ENCODE data around the gene RIC1. TPM values are rescaled to one million over a fixed set of nuclear protein-coding genes. Genes with fewer than 3 reads are reported as not detected.
"Not testable (repeated sequence)": the region's sequence is repeated elsewhere in the genome, so short reads cannot be mapped to it uniquely, and the experiment has no call there.

Gene RIC1
- total and polyA plus RNA-seq, 11 donors = 2.4 to 14.4 (median 8.7) TPM

DNA sequence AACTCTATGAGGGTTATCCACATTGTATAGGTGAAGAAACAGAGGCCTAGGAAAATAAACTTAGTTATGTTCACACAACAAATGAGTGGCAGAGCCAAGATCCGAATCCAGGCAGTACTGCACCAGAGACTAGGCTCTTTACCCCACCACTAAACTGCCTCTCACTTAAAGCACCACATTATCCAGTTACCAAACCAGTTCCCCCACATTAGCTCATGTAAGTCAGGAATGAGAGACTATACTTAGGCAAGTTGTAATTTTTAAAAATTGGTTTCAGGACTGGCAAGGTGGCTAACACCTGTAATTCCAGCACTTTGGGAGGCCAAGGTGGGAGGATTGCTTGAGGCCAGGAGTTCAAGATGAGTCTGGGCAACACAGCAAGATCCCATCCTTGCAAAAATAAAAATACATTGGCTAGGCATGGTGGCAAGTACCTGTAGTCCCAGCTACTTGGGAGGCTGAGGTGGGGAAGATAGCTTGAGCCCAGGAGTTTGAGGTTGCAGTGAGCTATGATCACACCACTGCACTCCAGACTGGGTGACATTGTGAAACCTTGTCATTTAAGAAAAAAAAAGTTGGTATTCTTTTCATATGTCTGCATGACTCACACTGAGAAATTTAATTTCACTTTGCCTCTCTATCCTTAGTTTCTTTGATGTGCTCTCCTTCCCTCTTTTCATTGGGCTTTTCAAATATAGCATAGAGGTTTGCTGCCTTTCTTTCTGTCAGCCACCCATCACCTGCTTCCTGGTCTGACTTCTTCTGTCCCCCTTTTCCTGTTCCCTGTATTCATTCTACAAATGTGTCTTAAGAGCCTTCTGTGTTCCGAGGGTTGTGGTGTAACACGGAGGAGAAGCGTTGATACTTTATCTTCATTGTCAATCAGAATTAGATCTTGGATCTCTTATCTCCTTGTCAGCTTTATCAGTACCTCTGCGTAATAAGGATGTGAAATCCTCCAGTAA lies 139.3 kb downstream of the RIC1 start:
- ATAC-seq (no peak), DNase-seq (no peak)
- no peak overlapping the region for H3K4me3 ChIP-seq
- H3K36me3 ChIP-seq = peaks cover 0 to 100% (median 100%) of the 10 kb centered on the region in 9 donors
- no peaks in the 10 kb centered on the region for H3K4me1 ChIP-seq
- 85 to 92% (median 91%) methylated on average over 5 of the region's 5 CpGs for WGBS, 4 donors
- no peak for TF ChIP-seq POLR2A (IDR thresholded peaks at IDR 0.05)
- TF ChIP-seq, protein P1, sequence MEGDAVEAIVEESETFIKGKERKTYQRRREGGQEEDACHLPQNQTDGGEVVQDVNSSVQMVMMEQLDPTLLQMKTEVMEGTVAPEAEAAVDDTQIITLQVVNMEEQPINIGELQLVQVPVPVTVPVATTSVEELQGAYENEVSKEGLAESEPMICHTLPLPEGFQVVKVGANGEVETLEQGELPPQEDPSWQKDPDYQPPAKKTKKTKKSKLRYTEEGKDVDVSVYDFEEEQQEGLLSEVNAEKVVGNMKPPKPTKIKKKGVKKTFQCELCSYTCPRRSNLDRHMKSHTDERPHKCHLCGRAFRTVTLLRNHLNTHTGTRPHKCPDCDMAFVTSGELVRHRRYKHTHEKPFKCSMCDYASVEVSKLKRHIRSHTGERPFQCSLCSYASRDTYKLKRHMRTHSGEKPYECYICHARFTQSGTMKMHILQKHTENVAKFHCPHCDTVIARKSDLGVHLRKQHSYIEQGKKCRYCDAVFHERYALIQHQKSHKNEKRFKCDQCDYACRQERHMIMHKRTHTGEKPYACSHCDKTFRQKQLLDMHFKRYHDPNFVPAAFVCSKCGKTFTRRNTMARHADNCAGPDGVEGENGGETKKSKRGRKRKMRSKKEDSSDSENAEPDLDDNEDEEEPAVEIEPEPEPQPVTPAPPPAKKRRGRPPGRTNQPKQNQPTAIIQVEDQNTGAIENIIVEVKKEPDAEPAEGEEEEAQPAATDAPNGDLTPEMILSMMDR (IDR thresholded peaks at IDR 0.05) = no peak
- no peaks in the 10 kb centered on the region for H3K27me3 ChIP-seq
- H3K9me3 ChIP-seq = no peaks in the 10 kb centered on the region
- H3K27ac ChIP-seq = no peak overlapping the region
- intact Hi-C loops (cut with DNase I) = no loop called here

DNA sequence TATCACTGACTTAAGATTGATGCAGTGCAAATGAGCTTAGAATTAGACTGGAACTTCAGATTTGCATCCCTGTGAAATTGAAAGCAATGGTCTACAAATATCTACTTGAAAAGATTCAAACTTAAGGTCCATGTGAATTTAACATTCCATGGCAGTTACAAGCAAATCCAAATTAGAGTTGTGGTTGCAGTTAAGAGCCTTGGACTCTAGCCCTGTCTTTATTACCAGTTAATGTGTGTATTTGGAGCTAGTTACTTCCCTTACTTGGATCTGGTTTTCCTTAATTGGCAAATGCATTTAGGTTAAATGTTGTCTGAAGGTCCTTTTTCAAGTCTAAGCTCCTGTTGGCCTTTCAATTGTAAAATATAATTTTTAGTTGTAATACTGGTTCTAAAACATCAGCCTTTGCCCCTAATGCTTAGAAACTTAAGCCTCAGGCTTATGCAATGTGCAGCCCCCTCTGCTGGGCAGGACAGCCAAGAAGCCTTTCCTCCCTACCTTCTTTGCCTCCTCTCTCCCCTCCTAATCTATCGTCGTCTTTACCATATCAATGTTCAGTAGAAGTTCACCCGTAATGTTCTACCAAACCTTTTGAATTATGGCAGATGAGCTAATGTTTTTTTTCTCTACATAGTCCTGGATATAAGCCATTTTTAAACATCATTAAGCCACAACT lies 144.6 kb downstream of the RIC1 start:
- no peak for DNase-seq
- Histone ChIP-seq H3K4me1 (no peaks in the 10 kb centered on the region), H3K27me3 (no peaks in the 10 kb centered on the region), H3K4me3 (no peak overlapping the region), H3K36me3 (peaks cover 0 to 100% (median 97%) of the 10 kb centered on the region in 9 donors), H3K27ac (no peak overlapping the region), H3K9me3 (peaks cover 0 to 11% (median 0%) of the 10 kb centered on the region in 12 donors)
- TF ChIP-seq, protein P1 (IDR thresholded peaks at IDR 0.05) = no peak
- no peak for TF ChIP-seq POLR2A (IDR thresholded peaks at IDR 0.05)
- WGBS, 4 donors = 84 to 91% (median 87%) methylated on average over 3 of the region's 3 CpGs
- ATAC-seq = no peak
- intact Hi-C loops (cut with DNase I) = no loop called here

DNA sequence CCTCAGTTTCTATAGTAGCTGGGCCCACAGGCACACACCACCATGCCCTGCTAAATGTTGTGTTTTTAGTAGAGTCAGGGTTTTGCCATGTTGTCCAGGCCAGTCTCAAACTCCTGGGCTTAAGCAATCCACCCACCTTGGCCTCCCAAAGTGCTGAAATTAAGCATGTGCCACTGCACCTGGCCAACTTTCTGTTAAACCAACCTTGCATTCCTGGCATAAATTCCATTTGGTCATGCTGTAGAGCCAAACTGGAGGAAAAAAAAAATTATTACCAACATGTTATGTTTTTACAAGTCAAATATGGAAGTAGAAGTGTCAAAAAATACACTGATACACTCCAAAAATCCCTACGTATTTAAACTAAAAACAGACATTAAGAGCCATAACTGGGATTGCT lies 149.9 kb downstream of the RIC1 start:
- DNase-seq (no peak), ATAC-seq (no peak)
- intact Hi-C loops (cut with DNase I) = no loop called here
- peaks cover 0 to 6% (median 0%) of the 10 kb centered on the region in 12 donors for H3K4me1 ChIP-seq
- peaks cover 0 to 48% (median 12%) of the 10 kb centered on the region in 12 donors for H3K9me3 ChIP-seq
- TF ChIP-seq, protein P1 (IDR thresholded peaks at IDR 0.05) = no peak
- TF ChIP-seq POLR2A (IDR thresholded peaks at IDR 0.05) = no peak
- WGBS, 4 donors = 89 to 100% (median 95%) methylated on average over 1 of the region's 1 CpG
- H3K4me3 ChIP-seq = no peak overlapping the region
- peaks cover 0 to 83% (median 69%) of the 10 kb centered on the region in 9 donors for H3K36me3 ChIP-seq
- no peak overlapping the region for H3K27ac ChIP-seq
- no peaks in the 10 kb centered on the region for H3K27me3 ChIP-seq

DNA sequence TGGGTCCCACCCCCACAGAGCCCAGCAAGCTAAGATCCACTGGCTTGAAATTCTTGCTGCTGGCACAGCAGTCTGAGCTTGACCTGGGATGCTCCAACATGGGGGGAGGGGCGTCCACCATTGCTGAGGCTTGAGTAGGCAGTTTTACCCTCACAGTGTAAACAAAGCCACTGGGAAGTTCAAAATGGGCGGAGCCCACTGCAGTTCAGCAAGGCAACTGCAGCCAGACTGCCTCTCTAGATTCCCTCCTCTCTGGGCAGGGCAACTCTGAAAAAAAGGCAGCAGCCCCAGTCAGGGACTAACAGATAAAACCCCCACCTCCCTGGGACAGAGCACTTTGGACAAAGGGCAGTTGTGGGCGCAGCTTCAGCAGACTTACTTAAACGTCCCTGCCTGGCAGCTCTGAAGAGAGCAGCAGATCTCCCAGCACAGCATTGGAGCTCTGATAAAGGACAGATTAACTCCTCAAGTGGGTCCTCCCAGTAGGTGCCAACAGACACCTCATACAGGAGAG lies 150.9 kb downstream of the RIC1 start:
- H3K4me3 ChIP-seq; intact Hi-C loops (cut with DNase I); H3K27ac ChIP-seq; H3K27me3 ChIP-seq: not testable (repeated sequence)
- ATAC-seq = peak in 3 of 4 donors; percentile 73 to 81 (median 80)
- H3K4me1 ChIP-seq = peaks cover 0 to 14% (median 0%) of the 10 kb centered on the region in 12 donors
- 72 to 89% (median 80%) methylated on average over 2 to 4 of the region's 4 CpGs for WGBS, 4 donors
- peak in 2 of 5 donors; percentile 25 to 44 for DNase-seq
- peaks cover 0 to 48% (median 12%) of the 10 kb centered on the region in 12 donors for H3K9me3 ChIP-seq
- peaks cover 0 to 74% (median 60%) of the 10 kb centered on the region in 9 donors for H3K36me3 ChIP-seq

DNA sequence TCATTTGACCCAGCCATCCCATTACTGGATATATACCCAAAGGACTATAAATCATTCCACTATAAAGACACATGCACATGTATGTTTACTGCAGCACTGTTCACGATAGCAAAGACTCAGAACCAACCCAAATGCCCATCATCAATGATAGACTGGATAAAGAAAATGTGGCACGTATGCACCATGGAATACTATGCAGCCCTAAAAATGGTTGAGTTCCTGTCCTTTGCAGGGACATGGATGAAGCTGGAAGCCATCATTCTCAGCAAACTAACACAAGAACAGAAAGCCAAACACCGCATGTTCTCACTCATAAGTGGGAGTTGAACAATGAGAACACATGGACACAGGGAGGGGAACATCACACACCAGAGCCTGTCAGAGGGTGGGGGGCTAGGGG lies 154.5 kb downstream of the RIC1 start:
- not testable (repeated sequence) for DNase-seq
- 90 to 98% (median 97%) methylated on average over 3 of the region's 3 CpGs for WGBS, 4 donors
- peaks cover 0 to 37% (median 11%) of the 10 kb centered on the region in 12 donors for H3K9me3 ChIP-seq

More for the DNA sequence above, 154.5 kb downstream of the RIC1 start:
- intact Hi-C loops (cut with DNase I); H3K4me3 ChIP-seq; H3K27me3 ChIP-seq; ATAC-seq: not testable (repeated sequence)
- peaks cover 0 to 65% (median 41%) of the 10 kb centered on the region in 9 donors for H3K36me3 ChIP-seq
- H3K27ac ChIP-seq = peak overlapping the region in 1 of 12 donors; percentile 59
- H3K4me1 ChIP-seq = peaks cover 0 to 22% (median 0%) of the 10 kb centered on the region in 12 donors

Data from heart left ventricle (tissue), 16 donors.